ENCODE measurements around the gene KLHL40. TPM values are rescaled to one million over a fixed set of nuclear protein-coding genes. Genes with fewer than 3 reads are reported as not detected.

Gene KLHL40
- total RNA-seq, 2 experiments from 2014 or later: not detected

DNA sequence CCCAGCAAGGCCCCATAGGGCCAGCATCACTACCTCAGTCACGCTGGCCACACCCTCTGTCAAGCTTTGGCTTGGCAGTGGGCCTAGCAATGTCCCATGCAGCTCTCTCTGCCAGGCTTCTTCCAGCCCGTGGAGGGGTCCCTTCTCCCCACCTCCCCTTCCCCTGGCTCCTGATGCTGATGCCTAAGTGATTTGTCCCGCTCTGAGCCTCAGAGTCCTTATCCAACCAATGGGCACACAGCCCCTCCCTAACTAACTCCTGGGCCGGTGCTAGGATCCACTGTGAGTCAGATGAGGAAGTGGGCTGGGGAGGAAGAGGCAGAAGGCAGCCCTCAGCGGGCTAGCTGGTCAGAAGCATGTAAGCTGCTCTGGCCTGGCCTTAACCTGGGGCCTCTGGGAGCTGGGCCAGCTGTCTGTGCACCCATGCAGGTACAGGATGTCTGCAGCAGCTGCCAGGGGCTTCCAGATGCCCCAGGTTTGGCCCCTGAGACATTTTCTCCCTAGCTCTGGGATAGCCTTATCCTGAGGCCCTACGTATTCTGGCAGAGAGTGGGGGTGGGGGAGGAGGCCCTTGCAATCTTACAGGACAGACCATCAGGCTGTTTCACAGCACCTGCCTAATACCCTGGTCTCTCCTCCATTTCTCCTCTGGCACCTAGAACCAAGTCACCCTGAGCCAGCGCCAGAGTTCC is 32.6 kb upstream of the KLHL40 start:
- peaks cover 7% of the 10 kb centered on the region for H3K27me3 Mint-ChIP-seq
- no peaks in the 10 kb centered on the region for H3K9me3 Mint-ChIP-seq (ENCODE audit: low read depth)
- peaks cover 4% of the 10 kb centered on the region for H3K36me3 Mint-ChIP-seq
- CTCF ChIA-PET: interaction anchor here (1.2 to 1.5 kb wide), 3 partner anchors 17 to 117 kb away, joined by 3 to 6 read pairs (median 3); no protein-coding TSS in a partner anchor
- ATAC-seq: peak; percentile 48
- peak overlapping the region; percentile 65 for H3K4me3 Mint-ChIP-seq
- DNase-seq: peak; percentile 50
- peaks cover 19% of the 10 kb centered on the region for H3K4me1 Mint-ChIP-seq
- H3K27ac Mint-ChIP-seq: peak overlapping the region; percentile 76

DNA sequence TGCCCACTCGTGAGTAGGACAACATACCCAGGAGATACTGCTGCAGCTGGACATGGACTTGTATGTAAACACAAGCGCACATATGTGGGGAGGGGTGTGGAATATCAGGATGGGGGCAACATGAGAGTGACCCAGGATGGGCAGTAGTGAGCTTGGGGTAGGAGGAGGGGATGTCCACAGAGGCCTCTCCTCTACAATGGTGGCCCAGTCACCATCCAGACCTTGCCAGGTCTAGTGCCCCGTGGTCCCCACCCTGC is 32.1 kb upstream of the KLHL40 start:
- Mint-ChIP-seq H3K27ac (peak overlapping the region; percentile 76), H3K9me3 (ENCODE audit: low read depth) (no peaks in the 10 kb centered on the region), H3K4me3 (peak overlapping the region; percentile 65), H3K36me3 (no peaks in the 10 kb centered on the region), H3K4me1 (peaks cover 19% of the 10 kb centered on the region), H3K27me3 (peaks cover 7% of the 10 kb centered on the region)
- no peak for DNase-seq
- CTCF ChIA-PET: interaction anchor here (1.5 kb wide), 1 partner anchor 17 kb away, joined by 3 read pairs; no protein-coding TSS in a partner anchor
- ATAC-seq: no peak

DNA sequence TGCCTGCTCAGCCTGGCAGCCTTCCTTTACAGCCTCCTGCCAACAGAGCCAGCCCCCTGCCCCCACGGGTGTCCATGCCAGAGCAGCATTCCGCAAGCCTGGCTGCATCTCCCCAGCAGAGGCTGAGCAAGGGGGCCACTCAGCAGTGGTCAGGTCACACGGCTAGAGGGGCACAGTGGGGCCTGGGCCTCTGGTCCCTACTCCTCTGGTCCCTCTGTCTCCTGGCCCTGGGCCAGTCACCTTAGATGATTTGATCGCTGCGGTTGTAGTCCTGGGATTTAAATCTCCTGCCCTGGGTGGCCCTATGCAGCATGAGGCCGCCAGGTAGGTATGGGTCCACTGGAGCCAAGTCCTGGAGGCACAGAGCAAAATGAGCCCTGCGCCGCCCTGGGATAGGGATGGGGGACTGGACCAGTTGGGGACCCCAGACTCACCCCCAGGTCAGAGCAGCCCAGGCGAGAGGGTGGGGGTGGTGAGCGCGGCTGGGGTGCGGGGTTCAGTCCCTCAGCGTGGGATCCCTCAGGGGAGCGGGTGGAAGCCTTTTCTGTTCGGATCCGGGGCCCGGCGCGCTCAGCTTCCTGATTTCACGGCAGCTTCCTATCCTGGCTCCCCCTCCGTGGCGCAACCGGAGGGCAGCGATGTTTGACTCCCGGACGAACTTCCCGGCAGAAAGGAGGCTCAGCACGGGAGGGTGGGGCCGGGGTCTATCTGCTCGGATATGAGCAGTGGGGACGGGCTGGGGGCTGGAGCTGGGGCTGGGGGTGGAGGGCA is 31.6 kb upstream of the KLHL40 start, which contains the start of gene ZBTB47:
Gene ZBTB47 (plus strand): TSS at position 138 of the 771 bp plus-strand sequence. CDS start 4,659 bp downstream, outside the sequence.
- CTCF ChIA-PET: interaction anchor here (0.7 to 1.5 kb wide), 3 partner anchors 18 to 226 kb away, joined by 3 read pairs; no protein-coding TSS in a partner anchor
- ATAC-seq (no peak), DNase-seq (peak; percentile 40)

DNA sequence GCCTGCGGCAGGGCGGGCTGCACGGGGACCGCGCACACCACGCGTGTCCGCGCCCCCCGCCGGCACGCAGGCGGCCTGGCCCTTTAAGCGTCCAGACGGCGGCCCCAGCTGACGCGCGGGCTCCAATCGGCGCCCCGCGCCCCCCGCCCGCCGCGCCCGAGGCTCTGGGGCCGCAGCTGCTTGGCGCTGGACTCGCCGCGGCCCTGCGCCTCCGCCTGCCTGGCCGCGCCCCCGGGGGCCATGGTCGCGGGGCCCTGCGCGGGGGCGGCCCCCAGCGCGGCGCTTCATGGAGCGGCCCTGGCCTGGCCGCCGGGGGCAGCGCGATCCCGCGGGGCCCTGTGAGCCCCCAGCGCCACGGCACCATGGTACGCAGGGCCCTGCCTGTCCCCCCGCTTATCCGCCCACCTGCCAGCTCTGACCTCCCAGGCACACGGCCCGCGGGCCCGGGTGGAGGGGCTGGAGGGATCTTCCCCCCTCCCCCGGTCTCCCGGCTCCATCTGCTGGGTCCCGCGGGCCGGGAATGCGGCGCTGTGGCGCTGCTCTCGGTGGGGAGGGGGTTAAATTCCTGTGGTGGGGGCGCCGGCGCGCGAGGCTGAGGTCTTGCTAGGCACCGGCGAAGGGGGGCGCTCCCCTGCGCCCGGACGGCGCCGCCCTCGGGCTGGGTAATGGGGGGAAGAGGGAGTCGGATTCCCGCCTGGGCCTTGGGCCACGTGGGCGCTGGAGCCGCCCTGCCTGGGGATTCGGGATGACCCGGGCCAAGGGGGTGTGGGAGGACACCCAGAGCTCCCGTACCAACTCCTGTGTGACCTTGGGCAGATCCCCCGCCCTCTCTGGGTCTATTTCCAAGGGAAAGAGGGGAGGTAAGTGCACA is 30.8 kb upstream of the KLHL40 start:
- H3K36me3 Mint-ChIP-seq: no peaks in the 10 kb centered on the region
- no peak overlapping the region for H3K4me3 Mint-ChIP-seq
- H3K27ac Mint-ChIP-seq: no peak overlapping the region
- ATAC-seq: peak; percentile 34
- no peaks in the 10 kb centered on the region for H3K9me3 Mint-ChIP-seq (ENCODE audit: low read depth)
- H3K4me1 Mint-ChIP-seq: peaks cover 19% of the 10 kb centered on the region
- H3K27me3 Mint-ChIP-seq: peaks cover 7% of the 10 kb centered on the region
- CTCF ChIA-PET: interaction anchor here (0.7 to 1.5 kb wide), 3 partner anchors 19 to 225 kb away, joined by 3 read pairs; no protein-coding TSS in a partner anchor
- DNase-seq: no peak

More for the DNA sequence above, 31.6 kb upstream of the KLHL40 start, which contains the start of gene ZBTB47:
- Mint-ChIP-seq H3K27me3 (peaks cover 7% of the 10 kb centered on the region), H3K9me3 (ENCODE audit: low read depth) (no peaks in the 10 kb centered on the region), H3K4me3 (peak within 1 kb of the TSS; percentile 65), H3K4me1 (peaks cover 19% of the 10 kb centered on the region), H3K27ac (peak within 1 kb of the TSS; percentile 76), H3K36me3 (no peaks in the 10 kb centered on the region)

DNA sequence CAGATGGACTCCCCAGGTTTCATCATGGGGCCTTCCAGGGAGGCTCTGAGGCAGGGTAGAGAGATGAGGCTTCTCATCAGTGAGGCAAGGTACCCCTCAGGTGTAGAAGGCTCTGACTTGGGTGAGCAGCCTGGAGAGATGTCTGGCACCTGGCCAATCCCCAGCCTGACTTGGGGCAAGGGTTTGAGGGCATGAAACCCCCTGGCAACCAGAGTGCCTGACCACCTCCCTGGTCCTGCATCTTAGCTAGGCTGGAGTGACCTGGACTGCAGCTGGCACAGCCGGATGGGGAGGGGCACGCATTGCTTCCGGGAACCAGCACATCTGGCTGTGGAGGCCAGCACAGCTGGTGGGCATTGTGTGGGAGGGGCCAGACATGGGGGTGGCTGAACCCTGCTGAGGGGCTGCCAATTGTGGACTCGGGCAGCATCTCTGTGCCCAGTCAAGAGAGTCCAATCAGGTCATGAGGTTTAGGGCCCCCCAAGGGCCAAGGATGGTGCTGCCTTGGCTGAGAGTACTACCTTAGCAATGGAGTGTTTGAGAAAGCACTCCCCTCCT is 29.9 kb upstream of the KLHL40 start:
- Mint-ChIP-seq H3K9me3 (ENCODE audit: low read depth) (no peaks in the 10 kb centered on the region), H3K27me3 (peaks cover 7% of the 10 kb centered on the region), H3K4me3 (no peak overlapping the region), H3K36me3 (no peaks in the 10 kb centered on the region), H3K27ac (no peak overlapping the region), H3K4me1 (peaks cover 19% of the 10 kb centered on the region)
- ATAC-seq (no peak), DNase-seq (peak; percentile 40)
- CTCF ChIA-PET: no interaction called here

DNA sequence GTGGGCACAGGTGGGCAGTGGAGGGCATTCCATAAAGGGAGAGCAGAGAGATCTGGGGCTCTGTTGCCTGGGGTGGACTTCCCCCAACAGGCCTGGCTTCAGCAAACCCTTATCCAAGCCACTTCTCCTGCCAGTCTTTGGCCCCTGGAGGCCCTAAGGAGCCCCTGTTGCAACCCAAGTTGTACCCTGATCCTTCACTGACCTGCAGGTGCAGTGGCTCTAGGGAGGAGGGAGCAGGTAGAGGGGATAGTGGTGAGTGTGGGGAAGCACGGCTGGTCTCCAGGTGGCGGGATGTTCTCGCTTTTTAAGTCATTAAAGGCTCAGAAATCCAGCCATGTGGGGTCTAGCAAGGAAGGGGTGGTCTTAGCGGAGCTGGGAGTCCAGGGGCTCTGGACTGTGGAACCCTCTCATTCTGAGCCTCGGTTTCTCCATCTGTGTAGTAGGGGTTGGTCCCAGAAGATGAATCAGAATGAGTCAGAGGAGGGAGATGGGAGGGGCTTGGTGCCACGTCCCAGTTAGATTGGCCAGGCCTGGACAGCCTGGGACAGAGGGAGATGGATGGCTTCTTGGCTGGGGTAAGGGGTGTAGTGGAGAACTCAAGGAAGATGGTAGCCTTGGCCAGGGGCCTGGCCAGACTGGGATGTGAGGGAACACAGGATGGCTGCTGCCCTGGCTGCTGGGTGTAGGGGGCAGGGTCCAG is 29.2 kb upstream of the KLHL40 start:
- Mint-ChIP-seq H3K4me3 (no peak overlapping the region), H3K9me3 (ENCODE audit: low read depth) (no peaks in the 10 kb centered on the region), H3K36me3 (no peaks in the 10 kb centered on the region), H3K4me1 (peaks cover 19% of the 10 kb centered on the region), H3K27me3 (peaks cover 7% of the 10 kb centered on the region), H3K27ac (no peak overlapping the region)
- no peak for DNase-seq
- no peak for ATAC-seq
- CTCF ChIA-PET: no interaction called here

DNA sequence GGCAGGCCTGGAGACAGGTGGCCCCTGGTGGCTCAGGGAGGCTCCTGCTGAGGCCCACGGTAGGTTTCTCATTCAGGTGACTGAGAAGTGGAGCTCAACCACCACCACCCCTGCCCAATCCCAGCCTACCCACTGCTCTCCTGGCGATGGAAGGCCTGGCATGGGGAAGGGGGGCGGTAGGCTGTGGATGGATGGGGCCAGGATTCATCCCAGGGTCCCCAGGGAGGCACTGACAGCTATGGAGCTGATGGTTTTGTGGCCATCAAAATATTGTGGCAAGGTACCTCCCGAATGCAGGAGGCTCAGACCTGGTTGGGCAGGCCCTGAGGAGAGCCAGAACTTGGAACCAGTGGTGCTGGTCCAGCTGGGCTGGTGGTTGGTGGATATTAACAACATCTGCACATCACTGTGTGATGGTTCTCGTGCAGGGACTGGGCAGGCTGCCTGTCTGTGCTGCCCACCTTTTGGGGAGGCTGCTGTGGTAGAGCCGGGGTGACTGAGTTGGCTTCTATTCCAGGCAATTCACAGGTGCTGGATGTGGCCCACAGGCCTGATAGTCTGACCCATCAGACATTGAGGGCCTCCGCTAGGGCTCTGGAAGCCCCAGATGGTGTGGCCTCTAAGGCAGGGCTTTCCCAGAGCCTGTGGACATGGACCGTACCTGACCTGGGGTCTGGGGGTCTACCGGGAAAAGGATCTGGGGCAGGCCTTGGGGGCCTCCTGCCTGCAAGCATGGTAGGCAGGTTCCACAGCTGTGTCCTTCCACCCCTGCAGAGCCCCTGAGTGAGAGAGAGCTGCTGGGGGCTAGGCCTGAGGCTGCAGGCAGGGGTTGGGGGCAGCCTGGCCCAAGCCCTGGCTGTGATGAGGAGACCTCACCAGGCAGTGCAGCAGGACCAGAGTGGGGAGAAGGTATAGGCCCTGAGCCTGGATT is 28.4 kb upstream of the KLHL40 start:
- Mint-ChIP-seq H3K4me3 (no peak overlapping the region), H3K36me3 (no peaks in the 10 kb centered on the region), H3K9me3 (ENCODE audit: low read depth) (no peaks in the 10 kb centered on the region), H3K4me1 (peaks cover 17% of the 10 kb centered on the region), H3K27ac (no peak overlapping the region), H3K27me3 (peaks cover 7% of the 10 kb centered on the region)
- DNase-seq: no peak
- ATAC-seq: no peak
- CTCF ChIA-PET: no interaction called here

DNA sequence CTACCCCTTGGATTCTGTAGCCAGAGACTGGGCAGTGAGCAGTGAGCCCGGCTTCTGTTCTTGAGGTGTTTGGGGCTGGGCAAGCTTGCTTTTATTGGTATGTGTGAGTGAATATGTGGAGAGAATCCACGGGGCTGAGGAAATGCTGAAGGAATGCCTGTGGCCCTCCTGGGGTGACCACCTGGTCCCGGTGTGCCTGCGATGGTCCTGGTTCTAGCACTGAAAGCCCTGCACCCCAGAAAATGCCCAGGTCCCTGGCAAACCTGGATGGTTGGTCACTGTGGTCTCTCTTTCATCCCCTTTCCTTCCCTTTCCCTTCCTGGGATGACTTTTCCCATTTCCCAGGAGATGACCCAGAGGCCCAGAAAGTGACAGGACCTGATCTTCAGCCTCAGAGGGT is 27.7 kb upstream of the KLHL40 start:
- H3K27ac Mint-ChIP-seq: no peak overlapping the region
- peaks cover 7% of the 10 kb centered on the region for H3K27me3 Mint-ChIP-seq
- H3K36me3 Mint-ChIP-seq: no peaks in the 10 kb centered on the region
- no peak for DNase-seq
- H3K4me1 Mint-ChIP-seq: peaks cover 10% of the 10 kb centered on the region
- no peak overlapping the region for H3K4me3 Mint-ChIP-seq
- no peaks in the 10 kb centered on the region for H3K9me3 Mint-ChIP-seq (ENCODE audit: low read depth)
- ATAC-seq: no peak
- CTCF ChIA-PET: no interaction called here

DNA sequence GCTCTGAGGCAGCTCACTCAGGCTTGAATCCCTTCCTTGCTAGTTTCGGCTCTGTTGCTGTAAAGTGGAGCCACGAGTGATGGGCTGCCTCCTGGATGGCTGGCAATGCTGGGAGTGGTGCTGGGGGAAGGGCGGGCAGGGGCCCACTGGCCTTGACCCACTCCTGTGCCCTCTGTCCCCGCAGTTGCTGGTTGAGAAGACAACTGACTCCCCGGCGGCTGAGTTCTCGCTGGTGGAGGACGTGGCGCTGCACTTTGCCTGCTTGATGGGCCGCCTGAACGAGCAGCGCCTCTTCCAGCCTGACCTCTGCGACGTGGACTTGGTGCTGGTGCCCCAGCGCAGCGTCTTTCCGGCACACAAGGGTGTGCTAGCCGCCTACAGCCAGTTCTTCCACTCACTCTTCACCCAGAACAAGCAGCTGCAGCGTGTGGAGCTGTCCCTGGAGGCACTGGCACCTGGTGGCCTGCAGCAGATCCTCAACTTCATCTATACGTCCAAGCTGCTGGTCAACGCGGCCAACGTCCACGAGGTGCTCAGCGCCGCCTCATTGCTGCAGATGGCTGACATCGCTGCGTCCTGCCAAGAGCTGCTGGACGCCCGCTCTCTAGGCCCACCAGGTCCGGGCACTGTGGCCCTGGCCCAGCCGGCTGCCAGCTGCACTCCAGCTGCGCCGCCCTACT is 27.1 kb upstream of the KLHL40 start:
- Mint-ChIP-seq H3K4me3 (no peak overlapping the region), H3K9me3 (ENCODE audit: low read depth) (no peaks in the 10 kb centered on the region), H3K27me3 (peaks cover 7% of the 10 kb centered on the region), H3K36me3 (no peaks in the 10 kb centered on the region), H3K4me1 (peaks cover 4% of the 10 kb centered on the region), H3K27ac (no peak overlapping the region)
- ATAC-seq: no peak
- no peak for DNase-seq
- CTCF ChIA-PET: no interaction called here

DNA sequence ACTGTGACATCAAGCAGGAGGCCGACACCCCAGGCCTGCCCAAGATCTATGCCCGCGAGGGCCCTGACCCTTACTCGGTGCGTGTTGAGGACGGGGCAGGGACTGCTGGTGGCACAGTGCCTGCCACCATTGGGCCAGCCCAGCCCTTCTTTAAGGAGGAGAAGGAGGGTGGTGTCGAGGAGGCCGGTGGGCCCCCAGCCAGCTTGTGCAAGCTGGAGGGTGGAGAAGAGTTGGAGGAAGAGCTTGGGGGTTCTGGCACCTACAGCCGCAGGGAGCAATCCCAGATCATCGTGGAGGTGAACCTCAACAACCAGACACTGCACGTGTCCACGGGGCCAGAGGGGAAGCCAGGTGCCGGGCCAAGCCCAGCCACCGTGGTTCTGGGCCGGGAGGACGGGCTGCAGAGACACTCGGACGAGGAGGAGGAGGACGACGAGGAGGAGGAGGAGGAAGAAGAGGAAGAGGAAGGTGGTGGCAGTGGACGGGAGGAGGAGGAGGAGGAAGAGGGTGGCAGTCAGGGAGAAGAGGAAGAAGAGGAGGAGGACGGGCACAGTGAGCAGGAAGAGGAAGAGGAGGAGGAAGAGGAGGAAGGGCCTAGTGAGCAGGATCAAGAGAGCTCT is 26.5 kb upstream of the KLHL40 start:
- CTCF ChIA-PET: no interaction called here
- Mint-ChIP-seq H3K4me1 (no peaks in the 10 kb centered on the region), H3K27me3 (peaks cover 5% of the 10 kb centered on the region), H3K9me3 (ENCODE audit: low read depth) (no peaks in the 10 kb centered on the region), H3K27ac (no peak overlapping the region), H3K36me3 (no peaks in the 10 kb centered on the region), H3K4me3 (no peak overlapping the region)
- ATAC-seq: no peak
- DNase-seq: no peak

DNA sequence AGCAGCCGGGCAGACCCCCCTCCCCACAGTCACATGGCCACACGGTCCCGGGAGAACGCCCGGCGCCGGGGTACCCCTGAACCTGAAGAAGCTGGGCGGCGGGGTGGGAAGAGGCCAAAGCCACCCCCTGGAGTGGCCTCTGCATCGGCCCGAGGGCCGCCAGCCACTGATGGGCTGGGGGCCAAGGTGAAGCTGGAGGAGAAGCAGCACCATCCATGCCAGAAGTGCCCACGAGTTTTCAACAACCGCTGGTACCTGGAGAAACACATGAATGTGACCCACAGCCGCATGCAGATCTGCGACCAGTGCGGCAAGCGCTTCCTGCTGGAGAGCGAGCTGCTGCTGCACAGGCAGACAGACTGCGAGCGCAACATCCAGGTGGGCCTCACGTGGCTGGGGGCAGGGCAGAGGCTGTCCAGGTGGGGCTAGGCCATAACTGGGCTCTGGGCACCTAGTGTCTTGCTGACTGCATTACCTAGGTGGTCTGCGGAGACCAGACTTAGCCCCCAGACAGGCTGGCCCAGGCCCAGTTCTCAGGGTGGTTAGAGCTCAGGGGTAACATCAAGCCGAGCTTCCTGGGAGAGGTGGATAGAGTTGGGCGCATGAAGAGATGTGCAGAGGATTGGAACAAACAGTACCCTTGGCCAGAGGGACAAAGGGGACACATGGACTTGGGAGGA is 25.7 kb upstream of the KLHL40 start:
- Mint-ChIP-seq H3K27me3 (peaks cover 5% of the 10 kb centered on the region), H3K9me3 (ENCODE audit: low read depth) (no peaks in the 10 kb centered on the region), H3K4me3 (no peak overlapping the region), H3K4me1 (no peaks in the 10 kb centered on the region), H3K27ac (no peak overlapping the region), H3K36me3 (no peaks in the 10 kb centered on the region)
- CTCF ChIA-PET: interaction anchor here (0.6 to 1.0 kb wide), 2 partner anchors 118 to 980 kb away, joined by 3 read pairs; no protein-coding TSS in a partner anchor
- no peak for ATAC-seq
- no peak for DNase-seq

Data from activated CD8-positive, alpha-beta memory T cell treated with anti-CD3 and anti-CD28 coated beads, Interleukin-2, amount 10 ng/mL, durations not matched to agents 7 days and 5 days (primary cell).